HG03196 (cell line): ENCODE data around the gene LRTM2.
A peak's percentile ranks its signal among the peaks of the same experiment; 100 is the strongest.

ENCODE experiments used
- ATAC-seq: cut with Tn5 transposase; IDR thresholded peaks from one replicate; pipeline ENCODE4 v1.9.1; 2021; ENCODE audit not compliant: unreplicated experiment

Gene LRTM2

DNA sequence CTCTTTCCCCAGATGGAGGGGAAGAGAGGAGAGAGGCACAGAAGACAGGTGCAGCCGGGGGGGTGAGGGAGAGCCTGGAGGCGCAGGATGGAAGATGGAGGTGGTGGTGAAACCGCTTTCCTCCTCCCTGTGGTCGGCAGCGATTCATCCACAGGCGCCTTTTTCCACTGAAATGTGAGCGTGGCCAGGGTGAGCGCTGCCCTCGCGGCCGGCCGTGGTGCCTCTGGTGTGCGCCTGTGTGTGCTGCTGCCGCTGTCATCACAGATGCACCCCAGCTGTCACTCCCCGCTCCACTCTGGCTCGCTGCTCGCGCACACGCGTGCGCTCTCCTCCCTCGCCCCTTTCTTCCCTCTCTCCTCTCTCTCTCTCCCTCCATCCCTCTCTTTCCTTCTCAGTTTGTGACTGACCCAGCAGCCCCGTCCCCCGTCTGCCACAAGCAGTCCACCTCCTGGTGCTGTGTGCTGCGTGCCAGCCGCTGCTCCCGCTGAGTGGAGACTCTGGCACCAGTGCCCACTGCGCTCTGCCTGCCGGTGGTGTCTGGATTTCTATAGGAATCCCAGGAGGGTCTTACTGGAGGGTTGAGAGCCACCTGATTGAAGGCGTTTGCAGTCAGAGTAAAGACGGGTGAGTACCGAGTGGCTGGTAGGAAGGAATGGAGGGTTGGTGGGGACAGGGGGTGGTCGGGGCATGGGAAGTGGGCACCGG, at the start of gene LRTM2:
Gene LRTM2, plus strand, starts transcription at position 375 of the 705 bp plus-strand sequence. CDS start 7,584 bp downstream, outside the sequence.
- ATAC-seq: no peak

DNA sequence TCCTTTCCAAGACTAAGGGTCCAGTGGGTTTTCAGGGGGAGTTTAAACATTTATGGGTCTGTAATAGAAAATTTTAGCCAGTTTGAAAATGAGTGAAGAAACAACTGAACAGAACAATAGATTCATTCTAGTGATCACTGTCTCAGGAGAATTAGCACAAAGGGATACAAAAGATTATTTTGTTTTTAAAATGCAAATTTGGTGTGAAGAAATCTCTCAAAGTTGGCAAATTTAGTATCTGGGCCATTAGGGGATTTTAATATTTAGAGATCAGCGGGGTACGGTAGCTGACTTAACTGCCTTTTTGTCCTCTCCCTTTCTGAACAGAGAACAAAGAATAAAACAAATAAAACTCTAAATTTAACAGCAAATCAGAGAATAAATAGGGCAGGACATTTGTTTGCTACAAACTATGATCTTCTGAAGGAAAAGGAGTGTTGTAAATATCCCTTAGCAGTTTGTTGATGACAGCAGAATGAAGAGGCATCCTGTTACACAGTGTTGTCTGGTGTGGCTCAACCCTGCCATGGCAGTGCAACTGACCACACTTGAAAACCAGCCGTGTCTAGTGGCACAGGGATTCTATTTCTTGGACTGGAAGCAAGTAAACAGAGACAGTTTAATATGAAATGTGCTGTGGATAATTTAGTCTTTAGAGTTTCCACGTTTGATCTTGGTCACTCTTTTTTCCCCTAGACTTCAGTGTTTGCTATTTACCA, 46.3 kb upstream of the LRTM2 start:
- ATAC-seq: no peak

DNA sequence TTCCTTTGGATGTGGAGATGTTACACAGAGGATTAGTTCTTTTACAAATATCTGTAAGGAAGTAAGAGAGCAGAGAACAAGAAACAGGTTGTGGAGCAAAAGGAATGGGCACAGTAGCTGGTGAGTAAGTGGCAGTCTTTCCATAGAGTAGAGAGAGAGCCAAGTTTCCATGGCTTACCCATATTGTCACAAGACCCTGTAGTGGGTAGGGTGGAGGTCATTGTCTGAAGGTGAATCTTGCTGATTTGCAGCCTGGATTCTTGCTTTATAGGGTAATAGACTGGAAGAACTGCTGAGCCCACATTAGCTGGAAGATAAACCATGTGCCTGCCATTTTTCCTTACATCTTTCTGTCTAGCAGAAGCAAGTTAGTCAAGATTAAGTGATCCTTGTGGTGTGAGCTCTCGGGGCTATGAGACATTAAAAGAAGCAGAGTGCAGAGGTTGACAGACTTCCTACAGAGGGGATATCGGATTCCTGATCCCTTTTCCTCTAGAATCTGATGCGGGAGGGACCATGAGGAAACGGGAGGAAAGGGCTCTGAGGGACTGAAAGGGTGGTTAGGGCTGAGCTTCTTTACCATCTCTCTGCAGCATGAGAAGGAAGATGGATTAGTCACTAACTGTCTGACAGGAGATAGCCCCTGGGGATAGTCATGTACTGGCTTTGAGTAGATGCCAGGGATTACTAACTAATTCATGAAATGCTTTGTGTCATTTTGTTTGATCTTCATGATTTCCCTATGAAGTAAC, 44.0 kb upstream of the LRTM2 start:
- no peak for ATAC-seq

DNA sequence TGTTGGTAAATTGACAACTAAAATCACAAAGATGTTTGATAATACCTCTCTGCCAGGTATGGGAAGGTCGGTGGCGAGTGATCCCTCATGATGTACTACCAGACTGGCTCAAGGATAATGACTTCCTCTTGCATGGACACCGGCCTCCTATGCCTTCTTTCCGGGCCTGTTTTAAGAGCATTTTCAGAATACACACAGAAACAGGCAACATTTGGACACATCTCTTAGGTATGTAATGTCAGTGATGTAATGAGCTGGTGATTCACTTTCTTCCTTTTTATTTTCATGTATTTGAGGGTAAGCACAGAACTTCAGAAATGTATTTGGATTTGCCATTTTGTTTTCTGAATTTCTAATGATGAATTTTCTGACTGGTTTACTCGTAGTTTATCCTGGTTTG, 42.6 kb upstream of the LRTM2 start:
- no peak for ATAC-seq

DNA sequence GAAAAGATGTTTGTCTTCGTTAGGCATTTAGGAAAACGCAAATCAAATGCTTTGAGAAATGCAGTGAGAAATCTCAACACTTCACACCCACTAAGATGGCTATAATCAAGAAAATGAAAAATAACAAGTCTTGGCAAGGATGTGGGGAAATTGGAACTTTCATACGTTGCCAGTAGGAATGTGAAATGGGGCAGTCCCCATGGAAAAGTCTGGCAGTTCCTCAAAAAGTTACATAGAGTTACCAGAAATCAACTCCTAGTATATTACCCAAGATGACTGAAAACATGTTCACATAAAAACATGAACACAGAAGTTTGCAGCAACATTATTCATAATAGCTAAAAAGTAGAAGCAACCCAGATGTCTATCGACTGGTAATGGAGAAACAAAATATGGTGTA, 41.5 kb upstream of the LRTM2 start:
- ATAC-seq: no peak

DNA sequence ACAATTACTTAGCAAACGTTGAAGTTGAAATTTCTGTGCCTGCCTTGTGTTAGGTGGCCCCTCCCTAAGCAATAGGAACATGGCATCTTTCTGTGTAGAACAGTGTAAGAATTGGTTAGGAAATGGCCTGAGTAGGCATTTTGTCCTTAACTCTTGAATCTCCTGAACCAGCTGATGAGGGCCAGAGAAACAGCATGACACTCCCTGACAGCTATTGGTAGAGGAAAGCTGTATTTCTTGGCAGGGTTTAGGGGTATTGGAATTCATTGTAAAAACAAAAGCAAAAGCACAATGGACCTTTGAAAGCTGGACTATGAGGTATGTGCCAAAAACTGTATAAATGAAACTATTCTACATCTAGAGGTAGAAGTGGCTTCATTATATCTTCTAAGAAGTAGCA, 40.6 kb upstream of the LRTM2 start:
- ATAC-seq: no peak

DNA sequence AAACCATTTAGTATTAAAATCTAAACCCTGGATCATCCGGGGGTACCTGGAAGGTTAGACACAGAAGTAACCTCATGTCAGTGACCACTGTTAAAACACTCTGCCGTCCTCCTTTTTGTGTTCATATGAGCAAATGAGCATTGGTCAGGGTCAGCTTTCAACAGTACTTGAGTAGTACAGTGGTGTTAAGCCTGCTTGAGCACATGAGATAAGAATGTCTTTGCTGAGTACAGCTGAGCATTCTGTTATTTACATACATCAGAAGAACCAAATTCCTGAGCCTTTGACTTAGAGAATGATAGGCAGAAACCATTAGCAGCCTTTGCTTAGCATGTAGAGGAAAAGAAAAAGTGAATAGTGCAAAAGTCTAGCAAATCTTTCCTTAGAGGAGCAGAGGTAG, 38.6 kb upstream of the LRTM2 start:
- ATAC-seq: no peak

DNA sequence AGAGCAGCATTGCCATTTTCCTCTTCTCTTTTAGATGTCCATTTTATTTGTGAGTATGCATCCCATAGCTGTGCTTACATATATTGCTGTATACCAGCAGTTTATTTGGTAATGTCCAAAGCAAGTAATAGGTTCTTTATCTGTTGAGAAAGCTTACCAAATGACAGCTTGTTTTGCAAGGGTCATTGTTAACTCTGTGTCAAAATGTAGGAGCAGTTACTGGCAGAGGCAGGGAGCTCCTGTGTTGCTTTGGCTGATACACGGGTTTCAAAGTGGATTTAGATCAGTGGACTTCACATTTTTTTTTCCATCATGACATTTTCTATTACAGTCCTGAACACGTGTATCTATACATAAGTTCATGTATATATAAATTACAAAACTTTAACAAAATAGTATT, 38.1 kb upstream of the LRTM2 start:
- ATAC-seq: no peak

DNA sequence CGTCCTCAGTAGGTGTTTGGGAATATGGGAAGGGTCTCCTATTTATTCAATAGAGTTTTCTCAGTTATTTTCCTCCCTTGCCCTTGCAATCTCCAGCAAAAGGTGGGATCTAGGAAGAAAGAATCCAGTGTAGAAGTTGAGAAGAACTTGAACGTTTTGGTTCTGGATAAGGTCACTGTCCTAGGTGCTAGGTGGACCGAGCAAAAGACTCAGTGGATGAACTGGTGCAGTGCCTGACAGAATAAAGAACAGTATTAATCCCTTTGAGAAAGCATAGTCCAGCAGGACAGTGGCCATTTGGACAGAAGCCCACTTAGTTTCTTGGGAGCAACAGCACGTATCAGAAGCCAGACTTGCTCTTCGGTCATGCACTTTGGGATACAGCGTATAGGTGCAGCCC, 32.7 kb upstream of the LRTM2 start:
- ATAC-seq: no peak

DNA sequence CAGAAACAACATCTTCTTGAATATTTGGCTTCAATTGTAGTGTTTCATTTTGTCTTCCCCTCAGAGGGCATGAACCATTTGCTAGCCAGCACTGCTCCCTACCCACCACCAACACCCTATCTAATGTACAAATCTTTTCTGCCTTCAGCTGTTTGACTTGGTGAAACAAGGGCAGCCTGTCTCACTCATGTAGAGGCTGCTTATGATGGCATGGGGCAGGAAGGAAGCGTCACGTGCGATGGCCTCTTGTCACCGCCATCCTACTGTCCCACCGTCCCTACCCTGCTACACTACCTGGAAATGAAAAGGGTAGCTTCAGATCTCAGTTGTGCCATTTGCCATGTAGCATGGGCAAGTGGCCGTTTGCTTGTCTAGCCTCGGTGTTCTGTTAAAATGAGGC, 29.9 kb upstream of the LRTM2 start:
- ATAC-seq: no peak

DNA sequence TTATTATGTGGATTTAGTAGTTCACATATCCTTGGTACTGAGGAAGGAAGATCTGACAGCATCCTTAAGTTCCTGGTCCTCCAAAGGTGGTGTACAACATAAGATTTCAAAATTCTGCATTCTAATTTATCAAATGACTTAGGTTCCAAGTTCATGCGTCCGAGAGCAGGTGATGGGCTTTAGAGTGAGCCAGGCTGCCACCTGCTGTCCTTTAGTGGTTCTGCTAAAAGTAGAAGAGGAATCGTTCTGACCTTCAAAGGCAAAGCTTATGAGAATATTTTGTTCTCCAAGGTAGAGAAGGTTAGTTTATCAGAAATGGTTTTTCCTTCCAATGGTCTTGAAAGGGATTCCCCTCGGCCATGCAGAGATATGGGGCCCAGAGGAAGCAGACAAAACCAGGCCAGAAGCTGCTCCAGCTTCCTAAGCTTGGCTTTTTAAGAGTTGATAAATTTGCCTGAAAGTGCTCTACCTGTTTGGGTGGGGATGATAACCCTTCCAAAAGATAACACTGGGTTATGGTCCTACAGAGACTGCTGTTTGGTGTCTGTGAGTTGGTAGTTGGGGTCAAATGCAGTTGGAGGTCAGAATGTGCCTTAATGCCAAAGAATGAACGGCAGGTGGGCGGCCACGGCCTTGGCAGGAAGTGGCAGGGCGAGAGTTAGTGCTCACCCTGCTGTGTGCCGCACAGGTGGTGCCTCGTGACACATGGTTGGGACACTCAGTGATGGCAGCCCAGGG, 29.1 kb upstream of the LRTM2 start:
- ATAC-seq: no peak

DNA sequence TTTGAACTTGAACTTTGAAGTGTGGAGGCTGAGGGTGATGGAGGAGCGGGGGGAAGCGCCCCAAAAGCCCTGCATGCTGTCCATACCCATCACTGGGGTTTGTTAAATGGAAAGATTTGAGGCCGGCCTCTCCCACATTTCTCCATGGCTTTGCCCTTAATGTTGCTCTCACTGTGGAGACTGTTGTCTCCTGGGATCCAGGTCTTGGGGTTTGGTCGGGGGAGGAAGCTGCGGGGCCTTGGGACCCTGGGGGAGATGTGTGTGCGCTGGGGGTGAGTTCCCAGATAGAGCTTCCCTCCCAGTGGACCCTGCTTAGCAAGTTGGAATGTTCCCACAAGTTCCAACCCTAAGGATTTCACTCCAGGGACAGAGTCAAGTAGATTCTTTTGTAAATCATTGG, 28.0 kb upstream of the LRTM2 start:
- ATAC-seq: no peak

DNA sequence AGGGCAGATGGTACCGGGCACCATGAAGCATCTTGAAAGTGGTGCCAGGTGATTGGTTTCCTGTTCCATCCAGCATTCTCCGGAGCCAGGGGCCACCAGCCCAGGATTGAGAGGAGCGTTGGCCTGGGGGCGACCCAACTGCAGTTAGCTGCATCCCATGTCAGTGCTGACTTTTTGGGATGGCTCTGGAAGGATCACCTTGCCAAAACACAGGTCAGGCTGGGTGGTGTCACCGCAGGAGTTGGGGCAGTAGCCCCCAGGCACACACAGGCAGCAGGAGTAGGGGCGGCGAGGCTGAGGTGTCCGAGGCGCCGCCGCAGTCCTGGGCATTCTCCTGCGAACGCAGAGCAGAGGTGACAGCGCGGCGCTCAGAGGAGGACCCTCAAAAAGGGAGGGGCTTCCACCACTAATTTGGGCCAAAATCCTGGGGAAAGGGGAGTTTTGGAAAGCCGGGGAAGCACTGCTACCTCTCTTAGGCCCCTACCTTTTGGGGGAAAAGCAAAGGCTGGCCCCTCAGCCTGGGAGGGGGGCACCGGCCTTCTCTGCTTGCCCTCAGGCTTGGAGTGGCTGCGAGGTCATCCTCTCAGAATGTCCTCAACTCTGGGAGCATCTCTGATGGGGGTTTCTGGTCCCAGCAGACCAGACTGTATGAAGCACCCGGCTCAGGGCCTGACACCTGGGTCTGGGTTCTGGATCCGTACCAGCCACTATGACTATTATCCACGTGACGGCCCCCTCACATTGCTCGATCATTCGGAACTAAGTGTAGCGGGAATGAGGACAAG, 26.7 kb upstream of the LRTM2 start:
- ATAC-seq: no peak

DNA sequence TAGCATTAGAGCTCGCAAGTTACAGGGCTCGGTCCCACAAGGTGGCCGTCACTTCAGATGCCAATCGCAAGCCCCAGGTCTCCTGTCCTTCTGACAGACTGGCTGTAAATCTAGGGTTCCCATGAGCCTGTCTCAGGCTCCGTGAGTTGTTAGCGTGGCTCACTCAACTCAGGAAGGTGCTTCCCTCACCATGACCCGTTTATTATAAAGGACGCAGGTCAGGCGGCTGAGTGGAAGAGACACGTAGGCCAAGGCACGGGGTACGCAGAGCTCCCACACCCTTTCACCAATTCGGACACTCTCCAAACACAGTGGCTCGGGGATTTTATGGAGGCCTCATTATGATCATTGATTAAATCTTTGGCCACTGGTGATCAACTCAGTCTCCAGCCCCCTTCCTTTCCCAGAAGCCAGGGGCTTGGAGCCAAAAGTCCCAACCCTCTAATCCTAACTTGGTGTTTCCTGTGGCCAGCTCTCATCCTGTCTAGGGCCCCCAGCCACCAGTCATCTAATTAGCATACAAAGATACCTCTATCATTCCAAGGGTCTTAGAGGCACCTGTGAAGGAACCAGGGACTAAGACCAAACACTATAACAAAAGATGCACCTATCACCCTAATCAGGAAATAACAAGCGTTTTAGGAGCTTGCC, 25.8 kb upstream of the LRTM2 start:
- no peak for ATAC-seq

DNA sequence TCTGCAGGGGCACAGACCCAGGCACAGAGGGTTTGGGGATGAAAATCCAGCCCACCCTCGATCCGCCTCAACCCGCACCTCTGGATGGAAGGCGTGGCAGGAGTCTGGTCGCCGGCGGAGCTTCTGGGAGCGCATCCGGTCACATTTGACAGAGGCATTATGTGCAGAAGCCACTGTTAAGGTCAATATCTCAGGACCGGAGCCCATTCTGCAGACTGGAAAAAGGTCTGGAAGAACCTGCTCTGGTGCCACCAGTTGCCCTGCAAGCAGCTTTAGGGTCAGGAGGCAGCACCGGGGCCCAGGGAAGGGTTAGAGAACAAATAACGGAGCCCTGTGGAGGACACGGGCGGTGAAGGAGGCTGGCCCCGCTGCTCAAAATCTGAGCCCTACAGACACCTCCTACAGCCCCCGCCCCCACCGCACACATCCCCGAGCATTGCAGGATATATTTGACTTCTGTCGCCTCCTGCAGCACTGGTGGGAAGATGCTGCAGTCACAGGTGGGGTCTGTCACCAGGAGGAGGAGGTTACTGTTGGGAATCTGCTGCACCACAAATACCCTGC, 25.1 kb upstream of the LRTM2 start:
- ATAC-seq: no peak

DNA sequence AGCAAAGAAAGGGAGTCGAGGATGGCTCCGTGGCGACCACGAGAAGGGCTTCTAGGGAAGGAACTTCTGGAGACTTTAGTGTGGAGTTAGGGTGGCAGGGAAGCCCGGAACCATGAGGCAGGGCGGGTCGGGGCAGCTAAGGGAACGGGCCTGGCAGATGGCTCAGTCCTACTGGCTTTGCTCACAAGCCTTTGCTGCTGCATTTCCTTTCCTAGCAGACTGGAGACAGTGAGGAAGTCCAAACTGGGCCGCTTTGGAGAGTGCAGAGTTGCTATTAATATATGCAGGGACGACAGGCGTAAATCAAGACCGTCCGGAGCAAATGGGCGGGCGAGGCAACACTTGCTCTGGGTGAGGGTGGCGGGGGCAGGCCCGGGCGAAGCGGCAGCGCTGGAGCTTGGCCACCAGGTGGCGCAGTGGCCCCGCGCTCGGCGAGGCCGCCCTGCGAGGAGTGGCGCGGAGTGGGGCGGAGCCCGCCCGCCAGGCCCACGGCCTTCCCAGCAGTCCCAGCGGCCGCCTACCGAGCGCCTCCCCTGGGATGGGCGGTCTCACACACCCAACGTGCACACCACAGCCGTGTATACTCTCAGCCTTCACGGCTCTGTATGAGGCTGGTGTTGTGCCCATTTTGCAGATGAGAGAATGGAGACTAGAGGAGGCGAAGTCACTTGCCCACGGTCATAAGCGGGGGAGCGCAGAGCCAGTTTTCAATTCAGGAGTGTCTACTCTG, 24.4 kb upstream of the LRTM2 start:
- peak; percentile 75 for ATAC-seq

DNA sequence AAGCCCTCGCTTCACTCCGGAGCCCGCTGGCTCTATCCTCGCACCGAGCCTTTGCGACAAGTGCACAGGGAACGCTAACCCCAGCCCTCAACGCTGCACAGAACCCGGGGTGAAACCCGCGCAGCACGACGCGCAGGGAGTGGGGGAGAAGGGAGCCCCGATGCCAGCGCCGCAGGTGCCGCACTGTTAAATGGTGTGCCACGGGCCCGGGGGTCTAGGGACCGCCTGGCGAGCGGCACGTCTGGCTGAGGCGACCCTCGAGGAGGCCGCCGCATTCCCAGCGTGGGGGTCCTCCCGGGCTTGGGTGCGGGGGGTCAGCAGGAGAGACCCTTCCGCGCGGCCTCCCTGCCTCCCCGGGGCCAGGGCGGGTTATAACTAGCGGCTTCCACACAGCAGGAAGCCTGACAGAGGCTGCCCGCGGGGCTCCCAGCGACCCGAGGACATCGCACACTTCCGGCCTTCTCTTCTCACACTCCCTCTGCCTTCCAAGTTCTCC, 23.8 kb upstream of the LRTM2 start:
- ATAC-seq: peak; percentile 10

DNA sequence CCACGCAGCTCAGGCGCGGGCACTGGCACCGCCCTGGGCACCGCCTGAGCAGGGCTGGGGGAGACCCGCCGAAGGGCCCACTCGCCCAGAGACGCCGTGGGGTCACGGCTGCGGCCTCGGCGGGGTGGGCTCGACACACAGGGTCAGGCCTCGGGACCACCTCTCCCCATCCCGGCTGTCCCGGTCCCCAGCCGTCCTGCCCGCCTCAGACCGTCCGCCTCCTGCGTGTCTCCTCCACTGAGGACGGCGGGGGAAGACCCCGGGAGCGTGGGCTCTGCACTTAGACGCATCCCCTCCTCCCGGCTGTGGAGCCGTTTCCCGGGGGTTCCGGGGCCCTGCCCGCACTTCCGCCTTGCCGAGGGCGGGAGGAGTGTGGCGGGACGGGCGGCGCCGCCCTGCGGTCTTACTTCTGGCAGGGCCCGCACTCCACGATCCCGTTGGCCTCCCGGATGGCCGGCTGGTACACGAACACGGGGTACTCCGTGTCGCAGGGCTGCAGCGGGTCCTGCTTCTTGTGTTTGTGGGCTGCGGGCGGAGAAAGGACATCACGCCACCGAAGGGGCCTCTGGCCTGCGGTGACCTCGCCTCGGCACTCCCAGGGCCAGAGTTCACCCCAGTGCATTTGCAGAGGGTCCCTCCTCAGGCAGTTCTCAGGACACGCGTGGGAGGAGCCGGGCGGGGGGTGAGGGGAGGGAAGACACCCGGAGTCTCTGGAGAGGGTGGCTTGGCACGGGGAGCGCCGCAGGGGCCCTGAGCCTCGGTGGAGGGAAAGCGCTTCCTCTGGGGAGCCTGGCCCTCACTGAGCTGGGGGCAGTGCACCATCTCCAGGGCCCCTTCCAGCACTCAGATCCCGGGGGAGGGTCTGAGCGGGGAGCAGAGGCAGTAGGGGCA, 23.1 kb upstream of the LRTM2 start:
- ATAC-seq: peak; percentile 14
